GM20431 (cell line): ENCODE results near the gene NRL.

Experiments
- in situ Hi-C: fragments of 300-500 bp; cut with MseI, MboI; formaldehyde crosslinking; loops from one replicate; pipeline ENCODE4 v1.15.0; 2020; ENCODE audit warnings: low sequenced_read_pairs; ENCODE audit not compliant: unreplicated experiment

Gene NRL

DNA sequence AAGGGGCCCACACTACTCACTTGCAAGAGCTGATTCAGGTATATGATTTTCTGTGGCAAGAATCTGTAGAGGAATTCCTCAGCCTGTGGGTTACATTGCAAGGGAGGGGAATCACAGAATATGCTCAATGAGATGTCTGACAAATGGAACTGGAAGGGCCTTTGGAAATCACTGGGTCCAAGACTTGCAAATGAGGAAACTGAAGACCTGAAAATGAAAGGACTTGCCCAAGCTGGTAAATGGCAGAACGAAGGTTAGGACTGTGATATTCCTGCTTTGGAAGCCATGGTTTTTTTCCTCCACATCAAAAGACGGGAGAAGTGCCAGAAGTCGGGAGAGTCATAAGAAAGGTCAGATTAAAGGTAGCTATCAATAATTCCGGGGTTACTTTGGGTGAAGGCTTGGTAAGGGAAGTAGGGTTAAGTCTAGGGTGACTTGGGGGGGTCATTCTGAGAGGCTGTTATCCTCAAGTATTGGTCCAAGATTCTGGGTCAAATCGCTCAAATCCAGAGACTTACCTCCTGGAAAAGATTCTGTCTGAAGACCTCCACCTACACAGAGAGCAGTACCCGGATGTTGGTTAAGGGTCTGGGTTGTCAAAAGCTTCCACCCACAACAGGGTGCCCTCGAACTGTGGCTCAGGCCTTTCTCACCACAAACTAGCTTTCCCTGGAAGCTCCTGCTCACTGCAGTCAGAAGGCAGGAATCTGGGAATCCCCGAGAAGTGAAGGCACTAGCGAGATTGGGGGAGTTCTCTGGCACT, 31.1 kb upstream of the NRL start:
- in situ Hi-C loops: no loop called here

DNA sequence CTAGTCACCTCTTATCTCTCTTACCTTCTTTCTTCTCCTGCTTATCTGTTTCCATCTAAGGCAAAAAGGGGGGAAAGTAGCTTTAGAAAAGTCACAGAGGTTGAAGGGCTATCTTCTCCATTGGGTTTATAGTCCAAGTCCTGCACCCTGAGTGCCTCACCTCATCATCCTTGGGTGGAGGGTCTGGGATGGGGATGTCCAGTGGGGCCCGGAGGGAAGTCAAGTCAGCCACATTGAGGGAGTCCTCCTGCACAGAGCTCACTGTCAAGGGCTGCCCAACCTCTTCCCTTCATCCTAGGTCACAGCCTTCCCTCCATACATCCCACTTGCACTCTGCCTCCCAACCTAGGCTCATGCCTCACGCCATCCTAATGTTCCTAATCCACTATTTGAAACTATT, 30.5 kb upstream of the NRL start:
- in situ Hi-C loops: no loop called here

DNA sequence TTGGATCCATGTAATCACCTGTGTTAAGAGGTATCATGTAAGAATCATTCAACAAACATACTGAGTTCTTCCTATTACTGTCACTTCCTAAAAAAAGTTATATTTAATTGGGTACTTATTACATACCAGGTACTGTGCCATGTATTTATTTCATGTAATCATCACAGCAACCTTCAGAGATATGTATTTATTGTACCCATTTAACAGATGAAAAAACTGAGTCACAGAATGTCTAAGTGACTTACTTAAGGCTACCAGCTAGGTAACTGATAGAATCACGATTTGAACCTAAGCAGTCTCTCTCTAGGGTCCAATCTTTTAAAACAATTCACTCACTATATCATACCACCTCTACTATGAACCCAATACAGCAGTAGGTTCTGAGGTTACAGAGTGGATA, 29.7 kb upstream of the NRL start:
- in situ Hi-C loops: no loop called here

DNA sequence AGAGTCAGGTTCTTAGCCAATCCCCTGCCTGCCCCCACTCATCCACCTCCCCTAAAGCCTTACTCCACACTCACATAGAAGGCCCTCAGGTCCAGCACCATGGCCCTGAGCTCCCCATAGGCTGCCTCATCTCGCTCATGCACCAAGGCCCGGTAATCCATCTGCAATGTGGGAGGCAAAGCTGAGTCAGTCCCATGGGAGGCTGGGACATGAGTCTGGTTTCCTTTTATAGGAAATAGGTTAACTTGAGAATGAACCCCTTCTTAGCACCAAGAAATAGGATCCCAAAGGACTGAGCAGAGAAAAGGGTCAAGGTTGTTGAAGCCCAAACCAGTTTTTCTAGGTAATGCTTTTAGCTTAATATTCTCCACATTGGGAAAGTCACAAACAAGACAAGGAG, 28.8 kb upstream of the NRL start:
- in situ Hi-C loops: no loop called here

DNA sequence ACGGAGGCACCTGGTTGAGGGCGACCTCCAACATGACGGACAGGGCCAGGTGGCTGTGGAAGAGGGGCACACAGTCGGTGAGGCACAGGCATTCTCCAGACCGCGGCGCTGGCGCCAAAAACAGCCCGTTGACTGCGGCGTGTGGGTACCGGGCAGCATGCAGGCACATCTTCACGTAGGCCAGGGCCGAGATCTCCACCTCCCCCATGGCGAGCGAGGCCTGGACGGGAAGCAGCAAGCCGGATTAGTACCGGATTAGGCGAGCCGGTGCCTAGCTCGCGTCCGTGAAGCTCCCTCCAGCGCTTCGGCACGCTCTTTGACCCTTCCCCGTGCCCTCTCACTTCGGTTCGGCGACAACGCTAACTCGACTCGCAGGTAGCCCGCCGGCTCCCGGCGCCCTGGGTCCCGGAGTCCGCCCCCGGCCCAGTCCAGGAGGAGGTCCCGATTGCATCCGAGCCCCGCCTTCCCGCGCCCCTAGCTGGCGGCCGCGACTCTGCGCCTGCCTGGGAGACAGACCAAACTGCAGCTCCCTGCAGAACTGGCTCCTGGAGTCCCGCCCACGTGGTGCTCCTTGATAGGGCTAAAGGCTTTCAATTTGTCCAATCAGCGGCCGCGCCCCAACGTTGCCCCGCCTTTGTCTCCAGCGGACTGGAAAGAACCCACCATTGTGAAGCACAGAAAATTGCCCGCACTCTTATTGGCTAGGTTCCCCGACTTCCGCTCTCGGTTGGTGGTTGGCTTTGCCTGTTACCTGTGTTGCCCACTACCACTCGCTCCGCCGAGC, 26.5 kb upstream of the NRL start, which contains the start of gene EMC9:
Gene EMC9 (minus strand): TSS at position 495 of the 784 bp plus-strand sequence. CDS start 287 bp downstream, at position 208.
- in situ Hi-C loops: no loop called here

DNA sequence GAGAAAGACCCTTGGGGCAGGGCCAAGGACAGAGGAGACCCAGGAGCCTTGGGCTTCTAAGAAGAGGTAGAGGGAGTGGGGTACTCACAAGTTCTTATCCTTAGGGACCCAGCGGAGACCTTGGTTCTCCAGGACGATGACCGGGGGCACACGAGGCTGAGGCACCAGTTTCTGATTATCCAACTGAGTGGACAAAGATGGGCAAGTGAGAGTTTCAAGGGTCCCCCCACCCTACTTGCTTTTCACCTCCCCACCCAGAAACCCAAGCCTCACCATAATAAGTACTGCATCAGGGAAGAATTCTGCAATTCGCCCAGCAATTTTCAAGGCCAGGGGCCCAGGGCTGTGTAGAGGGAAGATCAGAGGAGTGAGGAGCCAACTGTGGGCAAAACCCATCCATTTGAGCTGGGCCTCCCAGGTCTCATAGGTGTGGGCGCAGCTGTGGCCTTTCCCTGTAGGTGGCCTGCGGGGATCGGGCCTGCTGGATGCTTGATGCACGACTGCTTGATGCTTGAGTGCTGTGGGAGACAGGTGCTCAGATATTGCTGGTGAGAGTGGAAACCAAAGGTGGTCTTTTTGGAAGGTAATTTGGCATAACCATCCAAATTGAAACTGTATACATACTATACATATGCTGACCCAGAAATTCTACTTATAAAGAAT, 24.7 kb upstream of the NRL start:
- in situ Hi-C loops: no loop called here

DNA sequence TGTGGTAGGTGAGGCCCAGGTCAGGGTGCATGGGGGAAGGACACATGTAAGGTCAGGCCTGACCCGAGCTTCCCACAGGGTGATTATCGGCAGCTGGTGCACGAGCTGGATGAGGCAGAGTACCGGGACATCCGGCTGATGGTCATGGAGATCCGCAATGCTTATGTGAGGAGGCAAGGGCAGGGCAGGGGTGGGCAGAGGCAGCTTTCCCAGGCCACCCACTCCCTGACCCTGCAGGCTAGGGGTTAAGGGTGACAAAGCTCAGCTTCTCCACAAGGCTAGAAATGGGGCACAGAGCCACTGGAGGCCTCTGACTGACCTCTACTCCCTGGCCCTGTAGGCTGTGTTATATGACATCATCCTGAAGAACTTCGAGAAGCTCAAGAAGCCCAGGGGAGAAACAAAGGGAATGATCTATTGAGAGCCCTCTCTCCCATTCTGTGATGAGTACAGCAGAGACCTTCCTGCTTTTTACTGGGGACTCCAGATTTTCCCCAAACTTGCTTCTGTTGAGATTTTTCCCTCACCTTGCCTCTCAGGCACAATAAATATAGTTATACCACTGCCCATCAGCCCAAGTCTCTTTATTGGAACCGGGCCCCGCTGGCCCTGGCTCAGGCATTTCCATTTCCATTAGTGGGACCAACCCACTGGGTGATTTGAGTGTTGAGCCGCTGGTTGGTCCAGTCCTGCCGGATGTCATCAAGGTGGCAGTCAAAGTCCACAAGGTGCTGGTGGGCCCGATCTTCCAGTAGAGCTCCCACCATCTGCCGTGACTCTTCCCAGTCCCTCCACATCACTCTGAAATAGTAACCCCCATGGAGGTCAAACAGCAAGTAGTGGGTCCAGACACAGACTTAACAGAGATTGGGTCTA, 23.9 kb upstream of the NRL start:
- in situ Hi-C loops: no loop called here

DNA sequence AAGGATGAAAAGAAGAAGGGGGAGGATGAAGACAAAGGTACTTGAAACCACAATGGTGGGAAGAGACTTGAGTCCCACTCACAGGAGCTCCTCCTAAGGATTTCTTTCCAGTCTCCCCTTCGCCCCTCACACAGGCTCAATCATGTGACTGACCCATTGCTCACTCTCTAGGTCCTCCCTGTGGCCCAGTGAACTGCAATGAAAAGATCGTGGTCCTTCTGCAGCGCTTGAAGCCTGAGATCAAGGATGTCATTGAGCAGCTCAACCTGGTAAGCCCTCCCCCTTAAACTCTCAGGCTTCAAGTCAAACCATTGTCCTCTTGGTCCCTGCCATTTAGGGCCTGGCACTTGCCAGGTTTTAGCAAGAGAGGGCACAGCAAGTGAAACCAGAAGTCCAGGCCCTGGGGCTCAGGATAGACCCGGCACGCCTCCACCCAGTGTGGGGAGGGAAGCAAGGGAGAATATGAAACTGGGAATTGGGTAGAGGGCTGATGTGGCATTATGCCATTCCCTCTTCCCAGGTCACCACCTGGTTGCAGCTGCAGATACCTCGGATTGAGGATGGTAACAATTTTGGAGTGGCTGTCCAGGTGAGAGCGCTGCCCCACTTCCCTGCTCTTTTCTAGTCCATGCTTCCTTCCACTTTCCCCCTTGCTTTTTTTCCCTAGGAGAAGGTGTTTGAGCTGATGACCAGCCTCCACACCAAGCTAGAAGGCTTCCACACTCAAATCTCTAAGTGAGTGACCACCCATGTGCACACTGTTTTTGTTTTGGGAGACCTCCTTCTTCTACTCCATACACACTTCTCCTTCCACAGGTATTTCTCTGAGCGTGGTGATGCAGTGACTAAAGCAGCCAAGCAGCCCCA, 23.0 kb upstream of the NRL start:
- in situ Hi-C loops: no loop called here

DNA sequence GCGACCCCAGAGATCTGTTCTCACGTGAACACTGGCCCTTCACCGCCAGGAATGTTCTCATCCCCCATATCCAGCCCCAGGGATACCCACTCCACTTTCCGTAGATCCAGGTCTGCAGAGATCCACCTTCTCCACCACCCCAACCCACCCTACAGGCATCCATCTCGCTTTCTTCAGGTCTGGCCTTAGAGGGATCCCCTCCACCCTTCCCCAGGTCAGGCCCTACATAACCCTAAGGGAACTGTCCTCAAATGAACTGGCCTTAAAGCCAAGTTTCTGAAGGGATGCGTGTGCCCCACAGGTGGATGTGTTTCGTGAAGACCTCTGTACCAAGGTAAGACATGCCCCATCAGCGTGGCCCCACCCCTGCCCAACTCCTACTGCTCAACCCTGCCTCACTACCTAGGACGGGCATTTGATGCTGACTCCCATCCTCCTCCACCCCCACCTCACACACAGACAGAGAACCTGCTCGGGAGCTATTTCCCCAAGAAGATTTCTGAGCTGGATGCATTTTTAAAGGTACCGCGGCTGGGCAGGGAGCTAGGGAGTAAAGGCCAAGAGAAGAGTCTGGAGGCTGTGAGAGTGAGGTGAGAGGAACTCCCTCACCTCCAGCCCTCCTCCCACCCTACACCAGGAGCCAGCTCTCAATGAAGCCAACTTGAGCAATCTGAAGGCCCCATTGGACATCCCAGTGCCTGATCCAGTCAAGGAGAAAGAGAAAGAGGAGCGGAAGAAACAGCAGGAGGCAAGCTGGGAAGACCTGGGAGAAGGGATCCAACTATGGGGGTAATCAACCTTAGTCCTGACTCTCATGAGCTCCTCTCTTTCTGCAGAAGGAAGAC, 22.2 kb upstream of the NRL start:
- in situ Hi-C loops: no loop called here

DNA sequence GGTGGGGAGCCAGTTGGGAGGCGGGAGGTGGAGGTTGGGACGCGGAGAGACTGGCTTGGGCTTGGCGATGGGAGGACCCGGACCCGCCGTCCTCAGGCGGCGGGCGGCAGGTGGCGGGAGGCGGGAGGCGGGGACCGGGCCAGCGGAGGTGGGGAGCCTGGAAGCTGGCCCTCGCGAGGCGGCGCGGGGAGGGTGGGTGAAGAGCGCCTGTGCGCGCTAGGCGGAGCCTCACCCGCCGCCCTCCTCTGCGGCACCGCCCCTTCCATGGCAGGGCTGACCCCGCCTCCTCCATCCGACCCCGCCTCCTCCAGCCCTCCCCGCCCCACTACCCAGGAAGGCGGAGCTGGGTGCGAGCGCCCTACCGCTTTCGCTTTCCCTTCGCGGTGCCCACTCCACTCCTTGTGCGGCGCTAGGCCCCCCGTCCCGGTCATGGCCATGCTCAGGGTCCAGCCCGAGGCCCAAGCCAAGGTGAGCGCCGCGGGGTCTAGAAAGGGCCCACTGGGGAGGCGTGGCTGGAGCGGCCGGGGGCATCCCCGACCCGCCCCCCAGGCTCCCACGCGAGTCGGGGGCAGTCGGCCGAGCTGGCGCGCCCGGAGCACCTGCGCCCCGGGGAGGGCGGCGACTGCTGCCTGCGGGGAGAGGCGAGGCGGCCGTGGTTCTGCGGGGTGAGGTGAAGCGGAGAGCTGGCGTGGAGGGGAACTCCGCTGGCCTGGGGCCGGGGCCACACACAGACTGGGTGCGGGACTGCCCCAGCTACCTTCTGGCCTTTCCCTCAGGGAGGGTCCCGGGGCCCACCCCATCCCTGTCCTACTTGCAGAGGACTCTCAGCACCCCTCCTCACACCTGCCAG, 21.3 kb upstream of the NRL start, which contains the start of gene PSME1:
Gene PSME1 (plus strand): TSS at position 361 of the 850 bp plus-strand sequence. CDS start 69 bp downstream, at position 430.
- in situ Hi-C loops: no loop called here

DNA sequence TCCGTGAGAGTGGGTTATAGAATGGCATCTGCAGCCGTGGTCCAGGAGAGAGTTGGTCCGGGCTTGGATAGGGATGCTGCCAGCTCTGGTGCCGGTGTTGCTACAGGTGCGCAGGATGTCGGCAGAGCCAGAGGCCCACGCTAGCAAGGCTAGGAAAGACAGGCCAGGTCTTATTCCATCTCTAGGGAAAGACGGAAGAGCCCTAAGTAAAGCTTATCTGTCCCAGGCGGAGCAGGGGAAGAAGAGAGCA, 20.8 kb upstream of the NRL start:
- in situ Hi-C loops: no loop called here

DNA sequence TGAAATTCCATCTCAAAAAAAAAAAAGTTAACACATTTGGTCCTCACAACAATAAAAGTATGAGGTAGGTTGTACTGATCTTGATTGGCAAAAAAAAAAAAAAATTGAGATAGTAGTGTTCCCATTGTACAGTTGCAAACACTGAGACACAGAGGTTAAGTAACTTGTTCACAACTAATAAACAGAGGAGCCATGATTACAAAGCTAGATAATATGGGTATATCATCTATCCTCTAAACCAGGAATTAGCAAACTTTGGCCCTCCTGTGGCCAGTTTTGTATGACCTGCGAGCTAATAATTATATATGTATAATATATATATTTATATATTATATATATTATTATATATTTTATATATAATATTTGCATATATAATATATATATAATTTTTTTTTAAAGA, 19.0 kb upstream of the NRL start:
- in situ Hi-C loops: no loop called here

DNA sequence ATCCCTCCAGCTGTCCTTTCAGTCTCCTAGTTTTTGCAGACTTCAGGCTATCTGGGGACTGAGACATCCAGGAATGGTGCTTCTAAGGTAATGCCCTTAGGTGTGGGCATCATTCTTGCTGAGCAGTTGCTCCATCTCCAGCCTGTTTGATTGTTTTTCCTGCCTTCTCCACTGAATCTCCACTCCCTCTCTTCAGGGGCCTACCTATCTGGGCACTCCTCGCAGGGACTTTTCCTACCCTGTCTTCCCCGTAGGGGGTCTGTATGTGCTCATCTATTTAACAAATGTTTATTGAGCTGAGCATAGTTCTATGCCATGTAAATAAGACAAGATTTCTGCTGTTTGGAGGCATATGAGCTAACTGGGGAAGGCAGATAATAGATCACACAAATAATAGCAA, 18.2 kb upstream of the NRL start:
- in situ Hi-C loops: no loop called here

DNA sequence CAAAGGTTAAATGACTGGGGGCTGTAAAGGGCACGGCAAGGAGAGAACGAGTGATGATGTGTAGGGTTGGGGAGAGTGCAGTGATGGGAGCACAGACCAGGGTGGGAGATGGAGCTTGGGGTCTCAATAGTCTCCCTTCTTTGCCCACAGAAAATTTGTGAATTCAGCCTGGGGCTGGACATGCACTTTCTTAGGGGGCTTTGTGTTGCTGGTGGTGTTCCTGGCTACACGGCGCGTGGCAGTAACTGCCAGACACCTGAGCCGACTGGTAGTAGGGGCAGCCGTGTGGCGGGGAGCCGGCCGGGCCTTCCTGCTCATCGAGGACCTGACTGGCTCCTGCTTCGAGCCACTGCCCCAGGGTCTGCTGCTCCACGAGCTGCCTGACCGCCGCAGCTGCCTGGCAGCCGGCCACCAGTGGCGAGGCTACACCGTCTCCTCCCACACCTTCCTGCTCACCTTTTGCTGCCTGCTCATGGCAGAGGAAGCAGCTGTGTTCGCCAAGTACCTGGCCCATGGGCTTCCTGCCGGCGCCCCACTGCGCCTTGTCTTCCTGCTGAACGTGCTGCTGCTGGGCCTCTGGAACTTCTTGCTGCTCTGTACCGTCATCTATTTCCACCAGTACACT, 17.4 kb upstream of the NRL start:
- in situ Hi-C loops: no loop called here

DNA sequence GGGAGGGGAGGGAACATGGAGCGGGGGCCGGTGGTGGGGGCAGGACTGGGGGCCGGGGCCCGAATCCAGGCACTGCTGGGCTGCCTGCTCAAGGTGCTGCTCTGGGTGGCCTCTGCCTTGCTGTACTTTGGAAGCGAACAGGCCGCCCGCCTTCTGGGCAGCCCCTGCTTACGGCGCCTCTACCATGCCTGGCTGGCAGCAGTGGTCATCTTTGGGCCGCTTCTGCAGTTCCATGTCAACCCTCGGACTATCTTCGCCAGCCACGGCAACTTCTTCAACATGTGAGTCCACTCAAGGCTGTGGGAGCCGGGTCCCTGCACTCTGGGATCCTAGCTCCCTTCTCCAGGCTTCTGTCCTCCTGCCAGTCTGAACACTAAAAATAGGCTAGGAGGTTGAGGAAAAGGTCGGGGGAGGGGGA, 16.8 kb upstream of the NRL start:
- in situ Hi-C loops: no loop called here

DNA sequence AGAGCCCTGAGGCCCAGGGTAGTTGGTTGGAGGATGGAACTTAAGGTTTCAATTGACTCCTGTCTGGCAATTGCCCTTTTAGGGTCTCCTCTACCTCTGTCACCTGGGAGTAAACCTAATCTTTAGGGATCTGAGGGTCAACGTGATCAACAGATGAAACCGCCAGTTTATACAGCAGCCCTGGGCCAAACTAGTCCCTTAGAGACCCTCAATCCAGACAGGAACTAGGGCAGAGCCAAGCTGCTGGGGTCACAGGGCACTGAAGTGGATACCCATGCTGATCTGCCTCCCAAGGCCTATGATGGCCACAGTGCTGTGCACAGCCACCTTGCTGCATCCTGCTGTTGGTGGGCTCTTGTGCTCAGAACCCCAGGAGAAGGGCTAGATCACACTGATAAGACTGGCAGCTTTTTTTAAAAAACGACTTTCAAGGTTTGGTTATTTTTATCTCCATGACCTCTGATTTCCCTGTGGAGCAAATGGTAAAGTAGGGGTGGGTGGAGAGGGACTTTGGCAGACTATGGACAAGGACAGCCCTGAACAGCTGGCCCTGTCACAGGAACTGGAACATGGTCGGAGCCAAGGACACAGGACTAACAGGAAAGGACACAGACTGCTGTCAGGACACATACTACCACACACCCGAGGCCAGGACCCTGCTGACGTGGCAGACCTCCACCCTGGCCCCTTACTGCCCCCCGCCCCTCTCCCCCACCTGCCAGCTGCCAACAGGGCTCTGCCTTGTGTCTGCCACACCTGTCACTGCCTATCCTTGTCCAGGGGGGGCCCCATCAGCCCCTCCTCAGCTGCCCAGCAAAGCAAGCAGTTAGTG, 16.2 kb upstream of the NRL start:
- in situ Hi-C loops: no loop called here
